Measurements from ENCODE around the gene THAP6.
A peak's percentile ranks its signal among the peaks of the same experiment; 100 is the strongest.

THAP6 gene

GRCh38 chr4:75514131-75514948 lies at the start of gene THAP6, which contains the start of gene RCHY1:
Gene THAP6 (plus strand): TSS chr4:75514473. CDS start chr4:75515453, 980 bp downstream.
Gene RCHY1 (minus strand): TSS chr4:75514403. CDS start chr4:75514286, 117 bp downstream.
- Histone ChIP-seq H3K36me3 (ENCODE audit: control insufficient read depth in 5 of 5, insufficient read depth in 5 of 5, low read length in 5 of 5) (peaks cover 2 to 22% (median 13%) of the 10 kb centered on the region in 5 donors), H3K27me3 (ENCODE audit: control insufficient read depth in 5 of 5, insufficient read depth in 4 of 5, low read length in 5 of 5) (no peaks in the 10 kb centered on the region), H3K4me1 (ENCODE audit: control insufficient read depth in 5 of 5, insufficient read depth in 5 of 5, low read length in 5 of 5) (peaks cover 4 to 42% (median 35%) of the 10 kb centered on the region in 5 donors), H3K9ac (ENCODE audit: low read length in 5 of 5) (peak within 1 kb of the TSS; percentile 62 to 91 (median 84)), H3K9me3 (ENCODE audit: control insufficient read depth in 5 of 5, low read length in 5 of 5) (no peaks in the 10 kb centered on the region), H3K27ac (ENCODE audit: low read depth, low read length) (peak within 1 kb of the TSS; percentile 91), H3K4me3 (ENCODE audit: low read depth in 1 of 5, low read length in 5 of 5) (peak within 1 kb of the TSS; percentile 89 to 99 (median 94))

- Histone ChIP-seq H3K27ac (ENCODE audit: low read depth, low read length) (no peak overlapping the region), H3K36me3 (ENCODE audit: control insufficient read depth in 5 of 5, insufficient read depth in 5 of 5, low read length in 5 of 5) (peaks cover 0 to 13% (median 6%) of the 10 kb centered on the region in 5 donors), H3K27me3 (ENCODE audit: control insufficient read depth in 5 of 5, insufficient read depth in 4 of 5, low read length in 5 of 5) (no peaks in the 10 kb centered on the region), H3K9me3 (ENCODE audit: control insufficient read depth in 5 of 5, low read length in 5 of 5) (no peaks in the 10 kb centered on the region), H3K4me3 (ENCODE audit: low read depth in 1 of 5, low read length in 5 of 5) (no peak overlapping the region), H3K9ac (ENCODE audit: low read length in 5 of 5) (no peak overlapping the region), H3K4me1 (ENCODE audit: control insufficient read depth in 5 of 5, insufficient read depth in 5 of 5, low read length in 5 of 5) (no peaks in the 10 kb centered on the region)
These were observed 44.4 kb upstream of the THAP6 start for GRCh38 chr4:75469896-75470295.

GRCh38 chr4:75470738-75471137 lies 43.5 kb upstream of the THAP6 start:
- Histone ChIP-seq H3K4me1 (ENCODE audit: control insufficient read depth in 5 of 5, insufficient read depth in 5 of 5, low read length in 5 of 5) (no peaks in the 10 kb centered on the region), H3K27ac (ENCODE audit: low read depth, low read length) (no peak overlapping the region), H3K4me3 (ENCODE audit: low read depth in 1 of 5, low read length in 5 of 5) (no peak overlapping the region), H3K27me3 (ENCODE audit: control insufficient read depth in 5 of 5, insufficient read depth in 4 of 5, low read length in 5 of 5) (no peaks in the 10 kb centered on the region), H3K36me3 (ENCODE audit: control insufficient read depth in 5 of 5, insufficient read depth in 5 of 5, low read length in 5 of 5) (peaks cover 0 to 13% (median 6%) of the 10 kb centered on the region in 5 donors), H3K9ac (ENCODE audit: low read length in 5 of 5) (no peak overlapping the region), H3K9me3 (ENCODE audit: control insufficient read depth in 5 of 5, low read length in 5 of 5) (no peaks in the 10 kb centered on the region)

GRCh38 chr4:75477201-75477600 lies 37.1 kb upstream of the THAP6 start:
- Histone ChIP-seq H3K36me3 (ENCODE audit: control insufficient read depth in 5 of 5, insufficient read depth in 5 of 5, low read length in 5 of 5) (peaks cover 26 to 47% (median 36%) of the 10 kb centered on the region in 5 donors), H3K9ac (ENCODE audit: low read length in 5 of 5) (no peak overlapping the region), H3K4me1 (ENCODE audit: control insufficient read depth in 5 of 5, insufficient read depth in 5 of 5, low read length in 5 of 5) (no peaks in the 10 kb centered on the region), H3K27me3 (ENCODE audit: control insufficient read depth in 5 of 5, insufficient read depth in 4 of 5, low read length in 5 of 5) (no peaks in the 10 kb centered on the region), H3K27ac (ENCODE audit: low read depth, low read length) (no peak overlapping the region), H3K4me3 (ENCODE audit: low read depth in 1 of 5, low read length in 5 of 5) (no peak overlapping the region), H3K9me3 (ENCODE audit: control insufficient read depth in 5 of 5, low read length in 5 of 5) (no peaks in the 10 kb centered on the region)

GRCh38 chr4:75484190-75484589 lies 30.1 kb upstream of the THAP6 start:
- no peak overlapping the region for H3K4me3 ChIP-seq (ENCODE audit: low read depth in 1 of 5, low read length in 5 of 5)
- peaks cover 36 to 63% (median 50%) of the 10 kb centered on the region in 5 donors for H3K36me3 ChIP-seq (ENCODE audit: control insufficient read depth in 5 of 5, insufficient read depth in 5 of 5, low read length in 5 of 5)
- H3K9me3 ChIP-seq (ENCODE audit: control insufficient read depth in 5 of 5, low read length in 5 of 5) = no peaks in the 10 kb centered on the region
- H3K27me3 ChIP-seq (ENCODE audit: control insufficient read depth in 5 of 5, insufficient read depth in 4 of 5, low read length in 5 of 5) = no peaks in the 10 kb centered on the region
- no peaks in the 10 kb centered on the region for H3K4me1 ChIP-seq (ENCODE audit: control insufficient read depth in 5 of 5, insufficient read depth in 5 of 5, low read length in 5 of 5)
- no peak overlapping the region for H3K9ac ChIP-seq (ENCODE audit: low read length in 5 of 5)
- no peak overlapping the region for H3K27ac ChIP-seq (ENCODE audit: low read depth, low read length)

- peaks cover 31 to 52% (median 43%) of the 10 kb centered on the region in 5 donors for H3K36me3 ChIP-seq (ENCODE audit: control insufficient read depth in 5 of 5, insufficient read depth in 5 of 5, low read length in 5 of 5)
These were observed 24.1 kb upstream of the THAP6 start for GRCh38 chr4:75490155-75490554.

GRCh38 chr4:75494563-75494962 lies 19.7 kb upstream of the THAP6 start:
- Histone ChIP-seq H3K27me3 (ENCODE audit: control insufficient read depth in 5 of 5, insufficient read depth in 4 of 5, low read length in 5 of 5) (no peaks in the 10 kb centered on the region), H3K9ac (ENCODE audit: low read length in 5 of 5) (no peak overlapping the region), H3K4me1 (ENCODE audit: control insufficient read depth in 5 of 5, insufficient read depth in 5 of 5, low read length in 5 of 5) (peaks cover 0 to 6% (median 2%) of the 10 kb centered on the region in 5 donors), H3K9me3 (ENCODE audit: control insufficient read depth in 5 of 5, low read length in 5 of 5) (peaks cover 0 to 3% (median 0%) of the 10 kb centered on the region in 5 donors), H3K36me3 (ENCODE audit: control insufficient read depth in 5 of 5, insufficient read depth in 5 of 5, low read length in 5 of 5) (peaks cover 19 to 58% (median 35%) of the 10 kb centered on the region in 5 donors), H3K4me3 (ENCODE audit: low read depth in 1 of 5, low read length in 5 of 5) (no peak overlapping the region), H3K27ac (ENCODE audit: low read depth, low read length) (no peak overlapping the region)

More at GRCh38 chr4:75490155-75490554, 24.1 kb upstream of the THAP6 start:
- Histone ChIP-seq H3K27ac (ENCODE audit: low read depth, low read length) (no peak overlapping the region), H3K4me3 (ENCODE audit: low read depth in 1 of 5, low read length in 5 of 5) (no peak overlapping the region), H3K9me3 (ENCODE audit: control insufficient read depth in 5 of 5, low read length in 5 of 5) (no peaks in the 10 kb centered on the region), H3K9ac (ENCODE audit: low read length in 5 of 5) (no peak overlapping the region), H3K27me3 (ENCODE audit: control insufficient read depth in 5 of 5, insufficient read depth in 4 of 5, low read length in 5 of 5) (no peaks in the 10 kb centered on the region), H3K4me1 (ENCODE audit: control insufficient read depth in 5 of 5, insufficient read depth in 5 of 5, low read length in 5 of 5) (peaks cover 0 to 6% (median 2%) of the 10 kb centered on the region in 5 donors)

- Histone ChIP-seq H3K27ac (ENCODE audit: low read depth, low read length) (no peak overlapping the region), H3K4me3 (ENCODE audit: low read depth in 1 of 5, low read length in 5 of 5) (no peak overlapping the region), H3K9me3 (ENCODE audit: control insufficient read depth in 5 of 5, low read length in 5 of 5) (peaks cover 0 to 3% (median 0%) of the 10 kb centered on the region in 5 donors), H3K36me3 (ENCODE audit: control insufficient read depth in 5 of 5, insufficient read depth in 5 of 5, low read length in 5 of 5) (peaks cover 13 to 54% (median 32%) of the 10 kb centered on the region in 5 donors), H3K9ac (ENCODE audit: low read length in 5 of 5) (no peak overlapping the region), H3K27me3 (ENCODE audit: control insufficient read depth in 5 of 5, insufficient read depth in 4 of 5, low read length in 5 of 5) (no peaks in the 10 kb centered on the region), H3K4me1 (ENCODE audit: control insufficient read depth in 5 of 5, insufficient read depth in 5 of 5, low read length in 5 of 5) (peaks cover 0 to 6% (median 2%) of the 10 kb centered on the region in 5 donors)
These were observed 18.8 kb upstream of the THAP6 start for GRCh38 chr4:75495476-75495875.

GRCh38 chr4:75496406-75496805 lies 17.9 kb upstream of the THAP6 start:
- no peak overlapping the region for H3K4me3 ChIP-seq (ENCODE audit: low read depth in 1 of 5, low read length in 5 of 5)
- H3K27ac ChIP-seq (ENCODE audit: low read depth, low read length) = no peak overlapping the region
- peaks cover 0 to 6% (median 2%) of the 10 kb centered on the region in 5 donors for H3K4me1 ChIP-seq (ENCODE audit: control insufficient read depth in 5 of 5, insufficient read depth in 5 of 5, low read length in 5 of 5)
- peaks cover 0 to 3% (median 0%) of the 10 kb centered on the region in 5 donors for H3K9me3 ChIP-seq (ENCODE audit: control insufficient read depth in 5 of 5, low read length in 5 of 5)
- H3K36me3 ChIP-seq (ENCODE audit: control insufficient read depth in 5 of 5, insufficient read depth in 5 of 5, low read length in 5 of 5) = peaks cover 9 to 48% (median 24%) of the 10 kb centered on the region in 5 donors
- H3K9ac ChIP-seq (ENCODE audit: low read length in 5 of 5) = no peak overlapping the region
- H3K27me3 ChIP-seq (ENCODE audit: control insufficient read depth in 5 of 5, insufficient read depth in 4 of 5, low read length in 5 of 5) = no peaks in the 10 kb centered on the region

GRCh38 chr4:75497133-75497532 lies 17.1 kb upstream of the THAP6 start:
- H3K9ac ChIP-seq (ENCODE audit: low read length in 5 of 5) = no peak overlapping the region
- peaks cover 0 to 3% (median 0%) of the 10 kb centered on the region in 5 donors for H3K9me3 ChIP-seq (ENCODE audit: control insufficient read depth in 5 of 5, low read length in 5 of 5)
- H3K4me1 ChIP-seq (ENCODE audit: control insufficient read depth in 5 of 5, insufficient read depth in 5 of 5, low read length in 5 of 5) = peaks cover 0 to 6% (median 2%) of the 10 kb centered on the region in 5 donors
- no peak overlapping the region for H3K27ac ChIP-seq (ENCODE audit: low read depth, low read length)
- H3K36me3 ChIP-seq (ENCODE audit: control insufficient read depth in 5 of 5, insufficient read depth in 5 of 5, low read length in 5 of 5) = peaks cover 8 to 41% (median 20%) of the 10 kb centered on the region in 5 donors
- no peaks in the 10 kb centered on the region for H3K27me3 ChIP-seq (ENCODE audit: control insufficient read depth in 5 of 5, insufficient read depth in 4 of 5, low read length in 5 of 5)
- H3K4me3 ChIP-seq (ENCODE audit: low read depth in 1 of 5, low read length in 5 of 5) = no peak overlapping the region

Measured in subcutaneous abdominal adipose tissue (tissue), 5 donors.